Airway epithelial cell (primary cell): ENCODE data around the gene CDCA7L. TPM values are rescaled to one million over a fixed set of nuclear protein-coding genes. Genes with fewer than 3 reads are reported as not detected.

Experiments
- total RNA-seq: library from RNA; depleted of rRNA; stranded (reverse); fragments of >200 nt; gene quantifications from 2 replicates; pipeline ENCODE4 v1.2.3, GENCODE V29; 2015

The CDCA7L gene, protein sequence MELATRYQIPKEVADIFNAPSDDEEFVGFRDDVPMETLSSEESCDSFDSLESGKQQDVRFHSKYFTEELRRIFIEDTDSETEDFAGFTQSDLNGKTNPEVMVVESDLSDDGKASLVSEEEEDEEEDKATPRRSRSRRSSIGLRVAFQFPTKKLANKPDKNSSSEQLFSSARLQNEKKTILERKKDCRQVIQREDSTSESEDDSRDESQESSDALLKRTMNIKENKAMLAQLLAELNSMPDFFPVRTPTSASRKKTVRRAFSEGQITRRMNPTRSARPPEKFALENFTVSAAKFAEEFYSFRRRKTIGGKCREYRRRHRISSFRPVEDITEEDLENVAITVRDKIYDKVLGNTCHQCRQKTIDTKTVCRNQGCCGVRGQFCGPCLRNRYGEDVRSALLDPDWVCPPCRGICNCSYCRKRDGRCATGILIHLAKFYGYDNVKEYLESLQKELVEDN
- total RNA-seq: 24.3 and 25.2 TPM in 2 replicates

GRCh38 chr7:21945454-21946221, at the start of gene CDCA7L:
TSS of gene CDCA7L (minus strand) at chr7:21945899. CDS start at chr7:21945804, 95 bp downstream.

